Activated CD8-positive, alpha-beta memory T cell treated with anti-CD3 and anti-CD28 coated beads, Interleukin-2, amount 50 U/mL, for 24 hours (primary cell): ENCODE data around the gene MPND.
A peak's percentile ranks its signal among the peaks of the same experiment; 100 is the strongest.

Source experiments
- DNase-seq: peaks from one replicate; pipeline ENCODE4 v3.0.0-alpha.2; 2020; ENCODE audit errors: extremely low read depth

Gene MPND

DNA sequence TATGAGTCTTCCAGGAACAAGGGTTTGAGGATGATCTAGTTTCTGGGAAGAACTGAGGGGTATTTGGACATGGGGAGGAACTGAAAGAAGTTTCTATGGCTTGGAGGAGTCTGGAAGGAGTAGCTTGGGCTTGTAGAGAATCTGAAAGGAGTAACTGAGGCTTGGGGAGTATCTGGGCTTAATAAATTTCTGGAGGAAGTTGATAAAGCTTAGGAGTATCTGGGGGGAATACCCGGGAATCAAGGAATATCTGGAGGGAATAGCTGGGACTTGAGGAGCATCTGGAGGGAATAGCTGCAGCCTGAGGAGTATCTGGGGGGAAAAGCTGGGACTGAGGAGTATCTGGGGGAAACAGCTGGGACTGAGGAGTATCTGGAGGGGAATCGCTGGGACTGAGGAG is 22.9 kb upstream of the MPND start:
- no peak for DNase-seq

DNA sequence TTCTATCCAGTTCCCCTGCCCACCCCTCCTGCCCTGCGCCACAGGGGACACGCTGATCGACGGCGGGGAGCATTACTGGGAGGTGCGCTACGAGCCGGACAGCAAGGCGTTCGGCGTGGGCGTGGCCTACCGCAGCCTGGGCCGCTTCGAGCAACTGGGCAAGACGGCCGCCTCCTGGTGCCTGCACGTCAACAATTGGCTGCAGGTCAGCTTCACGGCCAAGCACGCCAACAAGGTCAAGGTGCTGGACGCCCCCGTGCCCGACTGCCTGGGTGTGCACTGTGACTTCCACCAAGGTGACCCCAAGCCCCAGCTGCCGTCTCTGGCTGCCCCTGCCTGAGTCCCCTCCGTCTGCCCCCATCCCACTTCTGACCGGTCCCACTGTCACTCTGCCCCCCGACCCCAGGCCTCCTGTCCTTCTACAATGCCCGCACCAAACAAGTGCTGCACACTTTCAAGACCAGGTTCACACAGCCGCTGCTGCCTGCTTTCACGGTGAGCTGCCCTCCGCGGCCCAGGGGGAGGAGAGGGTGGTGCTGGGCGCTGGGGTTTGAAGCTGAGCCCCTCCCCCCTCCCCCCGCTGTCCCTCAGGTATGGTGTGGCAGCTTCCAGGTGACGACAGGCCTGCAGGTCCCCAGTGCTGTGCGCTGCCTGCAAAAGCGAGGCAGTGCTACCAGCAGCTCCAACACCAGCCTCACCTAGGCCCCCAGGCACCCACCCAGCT is 20.3 kb upstream of the MPND start:
- DNase-seq: no peak

DNA sequence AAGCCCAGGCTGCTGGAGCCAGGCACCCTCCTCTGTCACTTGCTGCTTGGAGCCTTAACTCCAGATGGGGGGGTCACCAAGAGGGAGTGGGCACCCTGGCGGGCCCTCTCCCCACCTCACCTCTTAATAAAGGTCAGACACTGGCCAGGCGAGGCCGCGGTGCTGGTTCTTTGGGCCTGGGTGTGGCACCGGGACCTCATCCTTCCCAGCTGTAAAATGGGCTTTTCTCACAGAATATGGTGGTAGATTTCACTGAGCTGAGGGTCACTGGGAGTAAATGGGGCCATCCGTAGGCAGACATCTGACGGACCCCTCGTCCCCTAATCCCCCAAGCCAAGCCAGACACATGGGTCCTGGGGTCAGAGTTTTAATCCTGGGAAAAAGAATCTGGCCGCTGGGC is 19.7 kb upstream of the MPND start:
- no peak for DNase-seq

DNA sequence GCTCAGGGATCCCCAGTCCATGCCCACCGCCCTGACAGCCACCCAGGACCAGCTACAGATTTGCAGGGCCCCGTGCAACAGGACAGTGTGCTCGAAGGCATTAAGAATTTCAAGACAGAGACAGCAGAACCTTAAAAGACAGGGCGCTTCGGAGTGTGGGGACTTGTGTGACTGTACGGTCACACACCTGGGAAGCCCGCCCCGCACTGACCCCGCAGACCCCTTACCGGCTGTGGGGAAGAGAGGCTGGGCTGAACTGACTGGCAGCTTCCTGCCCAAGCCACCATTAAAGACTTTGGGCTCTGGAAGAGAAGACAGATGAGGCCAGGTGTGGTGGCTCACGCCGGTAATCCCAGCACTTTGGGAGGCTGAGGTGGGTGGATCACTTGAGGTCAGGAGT is 19.1 kb upstream of the MPND start:
- no peak for DNase-seq

DNA sequence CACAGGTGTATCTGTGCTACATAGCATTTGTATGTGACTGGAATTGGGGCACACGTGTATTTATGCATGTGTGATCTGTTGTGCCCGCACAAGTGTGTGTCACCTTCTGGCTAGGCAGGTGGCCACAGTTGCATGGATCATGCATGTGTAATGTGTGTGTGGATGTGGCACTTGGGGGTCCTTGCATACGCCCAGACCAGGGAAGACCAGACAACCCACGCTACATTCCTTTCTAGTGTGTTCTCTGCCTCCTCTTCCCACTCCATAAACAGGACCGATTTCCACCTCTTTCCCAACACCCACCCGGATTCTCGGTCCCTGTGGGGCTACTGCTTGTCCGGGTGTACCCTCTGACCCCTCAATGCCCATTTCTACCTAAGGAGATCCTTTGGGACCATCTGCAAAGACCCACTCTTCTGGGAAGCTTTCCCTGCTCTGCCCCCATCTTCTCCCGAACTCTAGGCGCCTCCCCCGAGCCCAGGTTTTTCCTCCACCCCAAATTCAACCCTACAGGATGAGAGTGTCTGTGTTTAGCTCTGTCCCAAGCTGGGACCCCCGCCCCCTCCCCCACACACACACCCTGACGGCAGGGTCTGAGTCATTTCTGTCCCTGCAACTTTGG is 17.0 kb upstream of the MPND start:
- DNase-seq: no peak

DNA sequence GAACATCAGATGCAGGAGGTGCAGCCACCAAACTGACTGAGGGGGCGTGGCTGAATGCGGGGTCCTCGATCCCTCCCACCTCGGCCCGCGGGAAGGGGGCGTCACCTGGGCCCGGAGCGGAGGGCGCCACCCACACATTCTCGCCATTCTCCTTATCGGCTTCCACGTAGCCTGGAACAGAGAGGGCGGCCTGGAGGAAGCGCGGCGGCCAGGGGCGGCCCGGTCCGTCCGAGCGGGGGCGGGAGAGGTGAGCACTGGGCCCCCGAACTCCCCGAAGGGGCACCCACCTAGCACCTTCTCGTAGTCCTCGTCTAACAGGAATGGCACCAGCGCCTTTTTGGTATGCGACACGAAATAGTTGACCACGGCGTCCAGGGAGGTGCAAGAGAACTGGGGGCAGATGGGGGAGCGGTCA is 16.5 kb upstream of the MPND start:
- DNase-seq: no peak

DNA sequence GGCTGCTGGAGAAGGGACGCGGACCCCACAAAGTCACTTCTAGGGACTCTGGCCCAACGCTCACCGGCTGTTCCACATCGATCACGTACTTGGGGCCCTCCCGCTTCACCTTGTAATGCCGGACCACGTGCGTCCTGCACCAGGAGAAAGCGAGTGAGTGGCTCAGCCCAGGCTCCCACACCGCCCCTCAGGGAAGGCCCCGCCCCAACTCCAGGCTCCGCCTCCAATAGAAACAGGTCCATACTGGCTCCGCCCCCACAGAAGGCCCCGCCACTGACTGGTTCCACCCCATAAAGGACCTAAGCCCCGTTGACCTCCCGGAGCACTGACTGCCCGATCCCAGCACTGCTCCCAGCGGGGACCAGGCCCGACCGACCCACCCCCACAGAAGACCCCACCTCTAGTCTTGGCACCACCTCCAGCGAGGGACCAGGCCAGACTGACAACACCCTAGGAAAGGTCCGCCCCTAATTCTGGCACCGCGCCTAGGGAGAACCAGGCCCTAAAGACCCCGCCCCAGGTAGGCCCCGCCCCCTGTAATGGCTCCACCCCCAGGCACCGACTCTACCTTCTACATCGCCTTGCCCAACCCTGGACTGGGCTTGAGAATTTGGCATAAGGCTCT is 16.0 kb upstream of the MPND start:
- peak; percentile 63 for DNase-seq

DNA sequence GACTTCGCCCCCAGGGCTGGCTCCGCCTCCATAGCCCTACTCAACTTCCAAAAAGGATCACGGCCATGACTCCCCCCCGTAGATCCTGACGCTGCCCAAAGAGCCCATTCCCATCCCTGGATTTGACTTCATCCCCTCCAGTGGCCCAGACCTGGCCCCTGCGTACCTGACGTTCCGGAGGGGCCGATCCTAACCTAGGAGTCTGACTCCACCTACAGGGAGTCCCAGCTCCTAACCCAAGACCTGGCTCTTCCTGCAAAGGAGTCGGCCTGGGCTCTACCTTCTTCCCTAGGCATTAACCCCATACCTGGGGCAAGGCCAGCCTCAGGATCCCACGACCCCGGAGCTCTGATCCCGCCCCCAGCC is 15.5 kb upstream of the MPND start:
- no peak for DNase-seq

DNA sequence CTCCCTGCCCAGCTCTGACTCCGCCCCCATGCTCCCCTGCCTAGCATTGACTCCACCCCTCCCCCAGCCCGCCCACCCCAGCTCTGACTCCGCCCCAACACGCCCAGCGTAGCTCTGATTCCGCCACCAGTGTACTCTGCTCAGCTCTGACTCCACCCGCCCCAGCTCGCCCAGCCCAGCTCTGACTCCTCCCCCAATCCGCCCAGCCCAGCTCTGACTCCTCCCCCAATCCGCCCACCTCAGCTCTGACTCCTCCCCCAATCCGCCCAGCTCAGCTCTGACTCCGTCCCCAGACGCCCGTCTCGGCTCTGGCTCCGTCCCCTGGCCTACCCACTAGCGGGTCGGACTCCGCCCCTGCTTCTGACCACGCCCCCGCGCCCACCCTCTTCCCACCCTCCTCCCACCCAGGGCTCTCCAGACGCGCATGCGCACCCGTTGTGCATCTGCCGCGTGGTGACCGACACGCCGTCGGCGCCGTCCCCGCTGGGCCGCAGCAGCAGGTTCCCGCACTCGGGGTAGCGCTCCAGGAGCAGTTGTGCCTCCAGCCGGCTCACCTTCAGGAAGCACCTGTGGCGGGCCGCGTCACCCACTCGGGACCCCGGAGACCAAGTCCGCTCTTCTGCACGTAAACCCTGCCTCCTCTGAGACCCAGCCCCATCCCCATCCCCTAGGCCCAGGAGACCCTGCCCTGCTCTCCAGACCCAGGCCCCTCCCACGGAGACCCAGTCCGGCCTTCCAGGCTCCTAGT is 14.9 kb upstream of the MPND start:
- peak; percentile 92 for DNase-seq

DNA sequence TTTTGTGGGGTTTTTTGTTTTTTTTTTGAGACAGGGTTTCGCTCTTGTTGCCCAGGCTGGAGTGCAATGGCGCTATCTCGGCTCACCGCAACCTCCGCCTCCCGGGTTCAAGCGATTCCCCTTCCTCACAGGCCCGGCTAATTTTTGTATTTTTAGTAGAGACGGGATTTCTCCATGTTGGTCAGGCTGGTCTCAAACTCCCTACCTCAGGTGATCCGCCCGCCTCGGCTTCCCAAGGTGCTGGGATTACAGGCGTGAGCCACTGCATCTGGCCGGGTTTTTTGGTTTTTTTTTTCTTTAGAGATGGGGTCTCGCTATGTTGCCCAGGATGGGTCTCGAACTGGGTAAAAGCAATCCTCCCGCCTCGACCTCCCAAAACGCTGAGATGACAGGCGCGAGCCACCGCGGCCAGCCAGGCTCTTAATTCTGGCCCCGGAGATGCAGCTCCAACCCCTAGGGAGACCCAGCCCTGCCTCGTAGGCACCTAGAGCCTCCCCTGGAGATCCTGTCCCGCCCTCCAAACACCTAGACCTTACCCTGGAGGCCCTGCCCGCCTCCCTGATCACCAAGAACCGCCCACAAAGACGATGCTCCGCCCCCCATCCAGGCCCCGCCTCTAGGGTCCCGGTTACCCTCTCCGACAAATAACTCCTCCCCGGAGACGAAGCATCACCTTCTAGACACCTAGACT is 14.2 kb upstream of the MPND start:
- DNase-seq: peak; percentile 42

DNA sequence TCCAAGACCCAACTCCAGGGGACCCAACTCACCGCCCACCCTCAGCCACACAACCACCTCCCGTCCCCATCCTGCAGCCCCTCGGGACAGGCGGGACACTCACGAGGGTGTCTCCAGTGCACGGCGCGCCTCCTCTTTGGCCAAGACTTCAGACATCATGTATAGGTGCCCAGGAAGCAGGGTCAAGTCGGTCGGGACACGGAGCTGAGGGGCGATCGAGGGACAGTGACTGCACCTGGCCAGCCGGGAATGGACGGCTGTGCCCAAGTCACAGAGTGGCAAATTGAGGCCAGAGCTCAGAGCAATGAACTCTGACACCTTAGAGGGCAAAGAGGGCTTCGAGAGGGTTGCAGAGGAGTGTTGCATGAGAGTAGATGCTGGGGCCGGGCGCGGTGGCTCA is 13.5 kb upstream of the MPND start:
- DNase-seq: no peak

DNA sequence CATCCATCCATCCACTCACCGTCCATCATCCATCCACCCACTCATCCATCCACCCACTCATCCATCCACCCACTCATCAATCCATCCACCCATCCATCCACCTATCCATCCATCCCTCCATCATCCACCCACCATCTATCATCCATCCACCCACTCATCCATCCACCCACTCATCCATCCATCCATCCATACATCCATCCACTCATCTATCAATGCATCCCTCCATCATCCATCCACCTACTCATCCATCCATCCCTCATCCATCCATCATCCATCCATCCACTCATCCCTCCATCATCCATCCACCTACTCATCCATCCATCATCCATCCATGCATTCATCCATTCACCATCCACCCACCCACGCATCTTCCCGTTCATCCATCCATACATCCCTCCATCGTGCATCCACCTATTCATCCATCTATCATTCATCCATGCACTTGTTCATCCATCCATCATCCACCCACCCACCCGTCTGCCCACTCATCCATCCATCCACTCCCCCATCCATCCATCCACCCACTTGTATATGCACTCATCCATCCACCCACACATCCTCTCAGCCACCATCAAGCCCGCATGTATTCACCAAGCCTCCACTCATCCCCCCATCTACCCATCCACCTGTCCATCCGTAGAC is 8.3 kb upstream of the MPND start:
- DNase-seq: no peak

DNA sequence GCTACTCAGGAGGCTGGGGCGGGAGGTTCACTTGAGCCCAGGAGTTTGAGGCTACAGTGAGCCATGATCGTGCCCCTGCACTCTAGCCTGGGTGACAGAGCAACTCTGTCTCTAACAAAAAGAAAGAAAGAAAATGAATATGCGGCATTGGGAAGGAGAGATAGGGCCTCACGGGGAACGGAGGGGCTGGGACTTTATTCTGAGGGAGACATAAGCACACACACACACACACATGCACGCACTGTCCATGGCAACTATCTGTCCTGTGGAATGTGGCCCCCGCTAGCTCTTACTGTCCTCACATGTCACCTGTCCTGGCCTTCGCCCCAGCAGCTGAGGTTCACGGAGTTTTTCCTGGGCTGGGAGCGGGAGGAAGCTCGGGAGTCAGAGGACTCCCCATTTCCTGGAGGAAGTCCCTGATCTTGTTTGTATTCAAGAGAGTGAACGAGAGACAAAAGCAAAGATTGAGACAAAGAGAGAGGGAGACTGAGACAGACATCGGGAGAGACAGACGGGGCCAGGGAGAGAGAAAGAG is 5.4 kb upstream of the MPND start:
- no peak for DNase-seq

DNA sequence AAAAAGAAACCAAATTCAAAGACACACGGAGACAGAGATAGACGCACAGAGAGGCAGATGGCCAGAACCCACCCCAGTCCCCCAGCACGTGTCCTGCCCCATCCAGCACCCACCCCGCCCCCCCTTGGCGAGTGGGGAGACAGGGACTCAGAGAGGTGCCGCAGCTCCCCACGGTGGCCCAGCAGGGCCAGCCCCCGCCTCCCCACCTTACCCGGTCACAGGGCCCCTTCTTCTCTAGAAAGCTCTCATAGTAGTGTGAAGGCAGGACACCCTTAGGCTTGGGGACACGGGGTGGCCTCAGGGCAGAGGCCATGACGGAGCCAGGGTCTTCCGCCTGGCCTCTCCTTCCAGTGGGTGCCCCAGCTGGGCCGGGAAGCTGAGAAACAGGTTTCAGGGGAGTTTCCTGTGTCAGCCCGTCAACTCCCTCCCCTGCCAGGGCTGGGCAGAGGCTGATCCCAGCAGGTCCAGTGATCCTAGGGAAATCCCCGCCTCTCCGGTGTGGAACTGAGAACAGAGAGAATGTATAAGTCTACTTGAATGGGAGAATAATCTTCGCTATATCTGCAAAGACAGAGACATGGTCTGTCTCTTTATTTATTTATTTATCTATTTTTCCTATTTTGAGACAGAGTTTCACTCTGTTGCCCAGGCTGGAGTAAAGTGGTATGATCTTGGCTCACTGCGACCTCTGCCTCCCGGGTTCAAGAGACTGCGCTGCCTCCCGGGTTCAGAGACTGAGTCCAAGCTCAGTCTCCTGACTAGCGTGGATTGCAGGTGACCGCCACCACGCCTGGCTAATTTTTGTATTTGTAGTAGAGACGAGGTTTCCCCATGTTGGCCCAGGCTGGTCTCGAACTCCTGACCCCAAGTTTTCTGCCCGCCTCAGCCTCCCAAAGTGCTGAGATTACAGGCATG is 4.7 kb upstream of the MPND start, which contains the start of gene STAP2:
STAP2 (minus strand) TSS at position 387 of the 915 bp plus-strand sequence; CDS start at position 313, 74 bp downstream.
- no peak for DNase-seq

DNA sequence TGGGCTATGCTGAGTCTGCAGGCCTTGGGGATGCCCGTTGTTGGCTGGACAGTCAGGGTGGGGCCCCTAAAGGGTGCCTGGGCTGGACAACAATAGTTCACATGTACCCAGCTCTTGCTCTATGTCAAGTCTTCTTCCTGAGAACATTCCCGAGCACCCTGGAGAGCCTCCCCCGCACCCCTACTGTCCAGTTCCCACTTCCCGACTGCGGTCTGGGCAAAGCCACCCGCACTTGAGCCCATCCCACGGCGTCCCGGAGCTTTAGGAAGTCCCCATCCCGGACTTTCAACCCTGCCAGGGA is 1.1 kb upstream of the MPND start:
- DNase-seq: no peak

DNA sequence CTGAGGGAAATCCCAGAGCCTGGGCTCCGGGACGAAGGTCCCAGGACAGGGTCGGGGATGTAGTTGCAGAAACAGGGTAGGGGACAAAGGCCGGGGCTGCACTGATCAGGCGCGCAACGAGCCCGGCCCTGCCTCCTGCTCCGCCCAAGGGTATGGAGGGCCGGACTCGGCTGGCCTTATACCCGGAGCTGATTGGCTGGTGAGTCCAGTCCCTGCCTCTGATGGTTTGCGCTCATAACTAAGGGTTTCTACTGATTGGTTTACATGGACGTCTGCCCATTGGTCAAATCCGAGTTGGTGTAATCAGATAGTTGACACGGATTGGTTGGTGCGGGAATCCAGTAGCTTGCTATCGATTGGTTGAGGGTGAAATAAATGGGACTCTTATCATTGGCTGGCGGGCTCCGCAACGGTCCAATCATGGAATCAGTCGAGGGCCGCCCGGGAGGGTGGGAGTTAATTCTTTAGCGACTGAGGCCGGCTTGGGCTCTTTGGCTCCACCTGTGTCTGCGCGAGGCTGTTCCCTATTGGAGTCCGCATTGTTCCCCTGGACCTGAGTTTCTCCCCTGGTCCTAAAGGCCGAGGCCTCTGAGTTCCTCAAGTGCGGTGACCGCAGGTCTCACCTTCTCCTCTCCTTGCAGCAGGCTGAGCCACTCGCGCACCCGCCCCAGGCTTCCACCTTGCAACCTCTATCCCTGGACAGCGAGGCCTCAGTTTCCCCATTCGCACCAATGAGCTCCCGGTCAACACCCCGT is 570 bp upstream of the MPND start:
- peak; percentile 85 for DNase-seq

DNA sequence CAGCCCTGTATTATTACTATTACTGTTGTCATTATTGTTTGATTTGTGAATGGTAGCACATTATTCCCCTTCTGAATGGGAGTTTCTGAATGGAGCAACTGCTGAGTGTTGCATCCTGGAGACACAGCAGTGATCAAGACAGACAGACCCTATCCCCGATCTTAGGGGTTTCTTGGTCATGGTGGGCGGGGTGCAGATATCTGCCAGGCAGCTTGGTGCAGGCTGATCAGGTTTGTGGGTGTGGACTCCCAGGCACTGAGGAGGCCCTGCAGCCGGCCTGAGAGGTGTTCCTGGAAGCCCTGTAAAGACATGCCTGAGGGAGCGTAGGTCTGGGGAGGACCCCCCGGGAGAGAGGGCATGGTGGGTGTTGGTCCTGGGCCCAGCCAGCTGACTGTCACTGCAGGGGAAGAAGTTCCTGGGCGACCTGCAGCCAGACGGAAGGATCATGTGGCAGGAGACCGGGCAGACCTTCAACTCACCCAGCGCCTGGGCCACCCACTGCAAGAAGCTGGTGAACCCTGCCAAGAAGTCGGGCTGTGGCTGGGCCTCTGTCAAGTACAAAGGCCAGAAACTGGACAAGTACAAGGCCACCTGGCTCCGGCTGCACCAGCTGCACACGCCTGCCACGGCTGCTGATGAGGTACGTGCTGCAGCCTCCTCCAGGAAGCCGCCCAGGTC is 2.1 kb downstream of the MPND start:
- no peak for DNase-seq

DNA sequence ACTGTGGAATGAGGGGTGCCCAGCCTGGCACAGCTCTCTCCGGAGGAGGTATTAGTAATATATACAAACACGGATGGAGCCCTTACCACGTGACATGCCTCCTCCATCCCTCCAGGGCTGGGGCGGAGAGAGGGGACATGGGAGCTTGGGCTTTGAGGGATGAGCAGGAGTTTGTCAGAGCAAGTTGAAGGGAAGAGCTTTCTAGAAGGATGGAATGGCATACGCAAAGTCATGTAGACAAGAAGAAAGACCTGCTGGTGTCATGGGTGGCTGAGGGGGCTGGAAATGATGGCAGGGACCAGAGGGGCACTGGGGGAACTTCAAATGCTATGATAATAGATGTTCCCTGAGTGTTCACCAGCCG is 2.6 kb downstream of the MPND start:
- DNase-seq: no peak

DNA sequence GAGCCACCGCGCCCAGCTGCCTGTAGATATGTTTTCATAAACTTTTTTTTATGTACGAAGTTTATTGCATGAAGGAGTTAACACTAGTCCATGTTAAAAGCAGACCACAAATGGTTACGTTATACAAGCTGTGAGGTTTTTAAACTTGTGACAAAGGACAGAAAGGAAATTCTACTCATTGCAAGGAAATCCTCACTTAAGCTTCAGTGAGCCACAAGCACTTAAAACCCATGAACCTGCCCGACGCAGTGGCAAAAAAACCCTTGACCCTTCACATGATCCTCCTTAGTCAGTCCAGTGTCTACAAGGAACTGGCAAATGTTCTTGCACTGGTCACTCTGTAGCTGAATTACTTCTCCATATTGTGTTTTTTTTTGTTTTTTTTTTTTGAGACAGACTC is 4.2 kb downstream of the MPND start:
- no peak for DNase-seq
